ENCODE measurements around the gene SPON1. TPM values are rescaled to one million over a fixed set of nuclear protein-coding genes. Genes with fewer than 3 reads are reported as not detected.

The SPON1 gene
- total and polyA plus RNA-seq, 2 donors (not counting 1 experiment from before 2014, with no cell fraction given) = 0.30 TPM; not detected in 1

- DNase-seq (peak; percentile 77), ATAC-seq (ENCODE audit: low read depth) (peak; percentile 53)
- no peaks in the 10 kb centered on the region for H3K9me3 ChIP-seq (ENCODE audit: control extremely low read depth in 1 of 3, control insufficient read depth in 2 of 3, insufficient read depth in 1 of 3, low read length in 2 of 3)
- peak overlapping the region; percentile 50 for H3K4me3 Mint-ChIP-seq
- ChIA-PET CTCF (interaction anchor here (0.6 to 5.2 kb wide), 31 partner anchors 9 to 825 kb away, joined by 3 to 113 read pairs (median 4); no protein-coding TSS in a partner anchor), POLR2A (no interaction called here)
- H3K27ac Mint-ChIP-seq = no peak overlapping the region
- H3K27me3 Mint-ChIP-seq = peaks cover 30% of the 10 kb centered on the region
- no peaks in the 10 kb centered on the region for H3K36me3 ChIP-seq (replicated peaks in 1 of 2; ENCODE audit: control extremely low read depth in 1 of 2, control insufficient read depth in 1 of 2, extremely low read depth in 1 of 2, insufficient read depth in 2 of 2, low read length in 1 of 2)
- peaks cover 10 to 11% of the 10 kb centered on the region in 2 donors for H3K4me1 ChIP-seq (ENCODE audit: control insufficient read depth in 2 of 2, insufficient read depth in 2 of 2, low read length in 2 of 2)
- peak overlapping the region in 2 of 5 experiments; percentile 27 for H3K4me3 ChIP-seq (ENCODE audit: control extremely low read depth in 1 of 5, extremely low read depth in 1 of 5, insufficient read depth in 1 of 5, low read depth in 2 of 5, low read length in 4 of 5)
- H3K4me2 ChIP-seq (replicated peaks; ENCODE audit: low read depth, low read length, poor library complexity, severe bottlenecking) = peak overlapping the region; percentile 64
- H3K4me1 Mint-ChIP-seq = peaks cover 19% of the 10 kb centered on the region
- H3K9ac ChIP-seq (ENCODE audit: low read length) = peak overlapping the region; percentile 31
- H2AFZ ChIP-seq (ENCODE audit: insufficient read depth, low read depth, low read length, poor library complexity, severe bottlenecking) = no peak overlapping the region
- no peaks in the 10 kb centered on the region for H3K79me2 ChIP-seq (ENCODE audit: control insufficient read depth, insufficient read depth, low read length)
- no peak for TF ChIP-seq EZH2 (IDR thresholded peaks at IDR 0.05; ENCODE audit: borderline replicate concordance, insufficient read depth, low read depth, low read length, poor library complexity, severe bottlenecking)
- TF ChIP-seq CTCF (IDR thresholded peaks at IDR 0.05) = peak; percentile 98
- no peaks in the 10 kb centered on the region for H3K9me3 Mint-ChIP-seq (ENCODE audit: insufficient read depth)
- 10% methylated on average over 9 of the region's 10 CpGs for WGBS (ENCODE audit: insufficient coverage)
- H3K27me3 ChIP-seq (replicated peaks in 1 of 4; ENCODE audit: control extremely low read depth in 1 of 4, control insufficient read depth in 3 of 4, insufficient read depth in 4 of 4, low read length in 3 of 4) = peaks cover 0 to 18% (median 7%) of the 10 kb centered on the region in 4 experiments
- no peaks in the 10 kb centered on the region for H4K20me1 ChIP-seq (ENCODE audit: control insufficient read depth, insufficient read depth, low read length, poor library complexity, severe bottlenecking)
- H3K27ac ChIP-seq (ENCODE audit: low read length in 2 of 2) = no peak overlapping the region
- intact Hi-C loops (cut with micrococcal nuclease) = loop anchor here (1.0 kb wide), 2 partner anchors 293 to 477 kb away; no protein-coding TSS in a partner anchor
These were observed 286.8 kb downstream of the SPON1 start for GRCh38 chr11:14249121-14249963.

GRCh38 chr11:14251754-14252153 lies 289.2 kb downstream of the SPON1 start:
- Histone ChIP-seq H3K4me2 (replicated peaks; ENCODE audit: low read depth, low read length, poor library complexity, severe bottlenecking) (no peak overlapping the region), H3K79me2 (ENCODE audit: control insufficient read depth, insufficient read depth, low read length) (no peaks in the 10 kb centered on the region), H3K27ac (ENCODE audit: low read length in 2 of 2) (no peak overlapping the region), H3K4me1 (ENCODE audit: control insufficient read depth in 2 of 2, insufficient read depth in 2 of 2, low read length in 2 of 2) (peaks cover 10 to 11% of the 10 kb centered on the region in 2 donors), H2AFZ (ENCODE audit: insufficient read depth, low read depth, low read length, poor library complexity, severe bottlenecking) (no peak overlapping the region), H3K36me3 (replicated peaks in 1 of 2; ENCODE audit: control extremely low read depth in 1 of 2, control insufficient read depth in 1 of 2, extremely low read depth in 1 of 2, insufficient read depth in 2 of 2, low read length in 1 of 2) (no peaks in the 10 kb centered on the region), H3K9ac (ENCODE audit: low read length) (no peak overlapping the region), H3K9me3 (ENCODE audit: control extremely low read depth in 1 of 3, control insufficient read depth in 2 of 3, insufficient read depth in 1 of 3, low read length in 2 of 3) (no peaks in the 10 kb centered on the region), H3K4me3 (ENCODE audit: control extremely low read depth in 1 of 5, extremely low read depth in 1 of 5, insufficient read depth in 1 of 5, low read depth in 2 of 5, low read length in 4 of 5) (no peak overlapping the region), H4K20me1 (ENCODE audit: control insufficient read depth, insufficient read depth, low read length, poor library complexity, severe bottlenecking) (no peaks in the 10 kb centered on the region), H3K27me3 (replicated peaks in 1 of 4; ENCODE audit: control extremely low read depth in 1 of 4, control insufficient read depth in 3 of 4, insufficient read depth in 4 of 4, low read length in 3 of 4) (peaks cover 0 to 18% (median 3%) of the 10 kb centered on the region in 4 experiments)
- intact Hi-C loops (cut with micrococcal nuclease) = no loop called here
- DNase-seq (no peak), ATAC-seq (ENCODE audit: low read depth) (no peak)
- ChIA-PET POLR2A (interaction anchor here (0.6 kb wide), 1 partner anchor 16 kb away, joined by 9 read pairs; no protein-coding TSS in a partner anchor), CTCF (interaction anchor here (1.1 to 5.2 kb wide), 9 partner anchors 11 to 482 kb away, joined by 3 to 113 read pairs (median 5); no protein-coding TSS in a partner anchor)
- H3K27ac Mint-ChIP-seq = no peak overlapping the region
- no peak overlapping the region for H3K4me3 Mint-ChIP-seq
- peaks cover 19% of the 10 kb centered on the region for H3K4me1 Mint-ChIP-seq
- no peak for TF ChIP-seq CTCF (IDR thresholded peaks at IDR 0.05)
- no peak for TF ChIP-seq EZH2 (IDR thresholded peaks at IDR 0.05; ENCODE audit: borderline replicate concordance, insufficient read depth, low read depth, low read length, poor library complexity, severe bottlenecking)
- H3K27me3 Mint-ChIP-seq = peaks cover 31% of the 10 kb centered on the region
- H3K9me3 Mint-ChIP-seq (ENCODE audit: insufficient read depth) = no peaks in the 10 kb centered on the region
- 90% methylated on average over 4 of the region's 5 CpGs for WGBS (ENCODE audit: insufficient coverage)

Data from B cell (primary cell).